Stomach (tissue), 9 donors: ENCODE data around the gene IGLL1. TPM values are rescaled to one million over a fixed set of nuclear protein-coding genes. Genes with fewer than 3 reads are reported as not detected.

ENCODE experiments used
- DNase-seq, 2 donors: peaks; one replicate each; pipeline versions ENCODE4 v3.0.0 to v3.0.0-alpha.2; 2013 to 2019
- H3K27ac ChIP-seq, 5 donors: fragments of 200-600 bp in 4 of 5; sonication (generic) in 4 of 5; one replicate each; pipeline ENCODE4 v1.5.1; 2013 to 2019; ENCODE audit warnings: mild to moderate bottlenecking in 1 of 5, moderate library complexity in 1 of 5
- H3K27me3 ChIP-seq, 3 donors: fragments of 200-600 bp; sonication (generic); one replicate each; pipeline ENCODE4 v1.5.1; 2017 to 2019; ENCODE audit warnings: mixed run types in 1 of 3
- H3K36me3 ChIP-seq, 4 donors: fragments of 200-600 bp; sonication (generic); 1 replicate in 3 of 4; 2 replicates in 1 of 4; pipeline ENCODE4 v1.5.1; 2016 to 2019
- H3K4me1 ChIP-seq, 4 donors: fragments of 200-600 bp; sonication (generic); one replicate each; pipeline ENCODE4 v1.5.1; 2016 to 2019
- H3K4me3 ChIP-seq, 4 donors: fragments of 200-600 bp; sonication (generic) in 3 of 4; one replicate each; pipeline ENCODE4 v1.5.1; 2016 to 2019; ENCODE audit warnings: mild to moderate bottlenecking in 1 of 4
- H3K9me3 ChIP-seq, 4 donors: fragments of 200-600 bp; sonication (generic); one replicate each; pipeline ENCODE4 v1.5.1; 2016 to 2019
- CTCF ChIP-seq, 7 experiments: fragments of 450-650 bp in 4 of 7; fragments of 200-600 bp in 3 of 7; sonication (generic) in 3 of 7; IDR thresholded peaks; one replicate each; pipeline ENCODE4 v1.5.1; 2016 to 2019; ENCODE audit warnings: antibody characterized with exemption in 7 of 7, control low read depth in 2 of 7, mild to moderate bottlenecking in 1 of 7
- EP300 ChIP-seq: sonication (generic); formaldehyde crosslinking; IDR thresholded peaks from one replicate; pipeline ENCODE4 v1.6.1; 2017; ENCODE audit warnings: antibody characterized with exemption
- POLR2A ChIP-seq, 4 donors: fragments of 450-650 bp; IDR thresholded peaks; one replicate each; pipeline ENCODE4 v1.6.1; 2016; ENCODE audit warnings: antibody characterized with exemption in 4 of 4, control low read depth in 2 of 4, mild to moderate bottlenecking in 1 of 4, moderate library complexity in 1 of 4
- POLR2AphosphoS5 ChIP-seq, 3 donors: sonication (generic); formaldehyde crosslinking; IDR thresholded peaks; one replicate each; pipeline ENCODE4 v1.6.1; 2016; ENCODE audit warnings: antibody characterized with exemption in 3 of 3
- WGBS, 5 donors: extraction: QIAGEN DNeasy Blood & Tissue Kit in 3 of 5; methylation state at CpG; one replicate each; pipeline versions ENCODE4 v1.1.5 to v1.1.7; 2013 to 2018; 5-methylcytosine and 5-hydroxymethylcytosine counted together
- intact Hi-C: fragments of 100-400 bp; cut with DNase I; formaldehyde crosslinking; loops from one replicate; pipeline ENCODE4 v1.15.1; 2023; ENCODE audit warnings: low total_unique reads
- polyA plus RNA-seq, 3 donors: library from polyadenylated mRNA; stranded (reverse); fragments of 200-250 nt; gene quantifications; one replicate each; pipeline ENCODE4 v1.2.3, GENCODE V29; 2013
- total RNA-seq, 5 donors: library from RNA; depleted of rRNA; stranded (reverse); fragments of >200 nt; gene quantifications; one replicate each; pipeline versions ENCODE4 v1.1.0 to v1.2.3, GENCODE V29; 2014 to 2016
- donor health status: healthy with polysubstance abuse.
- donor health status: Bipolar disorder and iron deficiency.
- donor health status: healthy.

The IGLL1 gene
- total and polyA plus RNA-seq, 8 donors: 0.55 TPM; not detected in 7

GRCh38 chr22:23527971-23528740 is 51.9 kb downstream of the IGLL1 start:
- H3K27ac ChIP-seq: no peak overlapping the region
- H3K4me3 ChIP-seq: no peak overlapping the region
- no peaks in the 10 kb centered on the region for H3K27me3 ChIP-seq
- no peaks in the 10 kb centered on the region for H3K36me3 ChIP-seq
- intact Hi-C loops: no loop called here
- no peak for DNase-seq
- no peak for TF ChIP-seq CTCF (IDR thresholded peaks at IDR 0.05)
- TF ChIP-seq EP300: no peak
- no peak for TF ChIP-seq POLR2AphosphoS5 (IDR thresholded peaks at IDR 0.05)
- no peak for TF ChIP-seq POLR2A (IDR thresholded peaks at IDR 0.05)
- 80 to 86% (median 84%) methylated on average over 19 of the region's 19 CpGs for WGBS, 5 donors
- peaks cover 0 to 6% (median 3%) of the 10 kb centered on the region in 4 donors for H3K4me1 ChIP-seq
- H3K9me3 ChIP-seq: no peaks in the 10 kb centered on the region

GRCh38 chr22:23526596-23527316 is 53.3 kb downstream of the IGLL1 start:
- H3K36me3 ChIP-seq: no peaks in the 10 kb centered on the region
- TF ChIP-seq POLR2AphosphoS5 (IDR thresholded peaks at IDR 0.05) (no peak), POLR2A (IDR thresholded peaks at IDR 0.05) (no peak), EP300 (no peak), CTCF (IDR thresholded peaks at IDR 0.05) (no peak)
- H3K4me1 ChIP-seq: peaks cover 11 to 20% (median 15%) of the 10 kb centered on the region in 4 donors
- intact Hi-C loops: no loop called here
- no peak overlapping the region for H3K4me3 ChIP-seq
- H3K27ac ChIP-seq: no peak overlapping the region
- WGBS, 5 donors: 81 to 91% (median 88%) methylated on average over 15 to 17 of the region's 17 CpGs
- peak in 1 of 2 donors; percentile 7 for DNase-seq
- H3K9me3 ChIP-seq: no peaks in the 10 kb centered on the region
- H3K27me3 ChIP-seq: peaks cover 0 to 3% (median 0%) of the 10 kb centered on the region in 3 donors

- 86 to 93% (median 88%) methylated on average over 11 of the region's 11 CpGs for WGBS, 5 donors
- no peak for DNase-seq
- Histone ChIP-seq H3K27ac (no peak overlapping the region), H3K27me3 (peaks cover 0 to 10% (median 0%) of the 10 kb centered on the region in 3 donors), H3K4me3 (no peak overlapping the region), H3K36me3 (no peaks in the 10 kb centered on the region), H3K4me1 (peaks cover 23 to 31% (median 26%) of the 10 kb centered on the region in 4 donors), H3K9me3 (no peaks in the 10 kb centered on the region)
- TF ChIP-seq POLR2AphosphoS5 (IDR thresholded peaks at IDR 0.05): no peak
- no peak for TF ChIP-seq CTCF (IDR thresholded peaks at IDR 0.05)
- TF ChIP-seq POLR2A (IDR thresholded peaks at IDR 0.05): no peak
- no peak for TF ChIP-seq EP300
- intact Hi-C loops: no loop called here
Measured at GRCh38 chr22:23525510-23525909, 54.6 kb downstream of the IGLL1 start.

GRCh38 chr22:23524226-23524625 is 55.9 kb downstream of the IGLL1 start:
- H3K4me1 ChIP-seq: peaks cover 23 to 37% (median 30%) of the 10 kb centered on the region in 4 donors
- TF ChIP-seq CTCF (IDR thresholded peaks at IDR 0.05) (no peak), POLR2AphosphoS5 (IDR thresholded peaks at IDR 0.05) (no peak), EP300 (no peak), POLR2A (IDR thresholded peaks at IDR 0.05) (no peak)
- no peak overlapping the region for H3K27ac ChIP-seq
- peaks cover 0 to 10% (median 0%) of the 10 kb centered on the region in 3 donors for H3K27me3 ChIP-seq
- H3K9me3 ChIP-seq: no peaks in the 10 kb centered on the region
- no peak overlapping the region for H3K4me3 ChIP-seq
- 89 to 98% (median 94%) methylated on average over 6 of the region's 6 CpGs for WGBS, 5 donors
- no peak for DNase-seq
- intact Hi-C loops: no loop called here
- H3K36me3 ChIP-seq: no peaks in the 10 kb centered on the region
